Gastrocnemius medialis (tissue), 4 donors: Measurements from ENCODE around the gene VSX2. TPM values are rescaled to one million over a fixed set of nuclear protein-coding genes. Genes with fewer than 3 reads are reported as not detected.
"Not testable (repeated sequence)": the region's sequence is repeated elsewhere in the genome, so short reads cannot be mapped to it uniquely, and the experiment has no call there.

Experiments
- ATAC-seq, 2 donors: fragments of 150-250 bp; one replicate each; pipeline ENCODE4 v1.9.1; 2016
- DNase-seq, 2 donors: peaks; one replicate each; pipeline ENCODE4 v3.0.0-alpha.2; 2019
- H3K27ac ChIP-seq, 4 donors: fragments of 200-600 bp; sonication (generic); 1 replicate in 1 of 4; 2 replicates in 3 of 4; pipeline ENCODE4 v1.5.1; 2016 to 2018; ENCODE audit warnings: mild to moderate bottlenecking in 2 of 4, moderate library complexity in 1 of 4
- H3K27me3 ChIP-seq, 3 donors: fragments of 200-600 bp; sonication (generic) in 2 of 3; 1 replicate in 1 of 3; 2 replicates in 2 of 3; pipeline versions ENCODE4 v1.5.1 to v1.6.0; 2016 to 2019; ENCODE audit warnings: mild to moderate bottlenecking in 1 of 3, moderate library complexity in 1 of 3
- H3K36me3 ChIP-seq, 2 donors: fragments of 200-600 bp; sonication (generic) in 1 of 2; one replicate each; pipeline ENCODE4 v1.5.1; 2017 to 2018
- H3K4me1 ChIP-seq, 2 donors: fragments of 200-600 bp; sonication (generic) in 1 of 2; one replicate each; pipeline ENCODE4 v1.5.1; 2016 to 2017; ENCODE audit warnings: mild to moderate bottlenecking in 2 of 2
- H3K4me3 ChIP-seq, 4 donors: fragments of 200-600 bp; sonication (generic) in 3 of 4; 1 replicate in 1 of 4; 2 replicates in 3 of 4; pipeline ENCODE4 v1.5.1; 2016 to 2019; ENCODE audit warnings: mild to moderate bottlenecking in 2 of 4
- H3K9me3 ChIP-seq, 3 donors: fragments of 200-600 bp; sonication (generic) in 2 of 3; 1 replicate in 1 of 3; 2 replicates in 2 of 3; pipeline ENCODE4 v1.5.1; 2016 to 2019
- CTCF ChIP-seq, 5 experiments: fragments of 450-650 bp in 3 of 5; fragments of 200-600 bp in 2 of 5; sonication (generic) in 2 of 5; IDR thresholded peaks in 4 of 5; conservative IDR thresholded peaks in 1 of 5; 1 replicate in 4 of 5; 2 replicates in 1 of 5; pipeline ENCODE4 v1.5.1; 2016 to 2019; ENCODE audit warnings: antibody characterized with exemption in 5 of 5, mild to moderate bottlenecking in 3 of 5, moderate library complexity in 3 of 5
- POLR2A ChIP-seq, 2 donors: fragments of 450-650 bp; IDR thresholded peaks; one replicate each; pipeline ENCODE4 v1.6.1; 2017; ENCODE audit warnings: antibody characterized with exemption in 2 of 2, mild to moderate bottlenecking in 2 of 2, moderate library complexity in 2 of 2
- in situ Hi-C, 4 donors: fragments of 200-750 bp; cut with MboI; loops; one replicate each; pipeline versions ENCODE4 v1.15.0 to v1.8.0; 2017; ENCODE audit warnings: low sequenced_read_pairs in 4 of 4
- intact Hi-C: fragments of 100-400 bp; cut with DNase I; formaldehyde crosslinking; loops from one replicate; pipeline ENCODE4 v1.15.1; 2023; ENCODE audit warnings: low total_unique reads
- total RNA-seq, 4 donors: library from RNA; depleted of rRNA; stranded (reverse); fragments of >200 nt; gene quantifications; one replicate each; pipeline versions ENCODE4 v1.1.0 to v1.2.3, GENCODE V29; 2016

Gene VSX2
- total RNA-seq, 4 donors from 2014 or later: not detected

- Histone ChIP-seq H3K27ac (no peak overlapping the region), H3K4me1 (no peaks in the 10 kb centered on the region), H3K36me3 (no peaks in the 10 kb centered on the region), H3K4me3 (no peak overlapping the region), H3K27me3 (peaks cover 0 to 1% (median 0%) of the 10 kb centered on the region in 3 donors), H3K9me3 (no peaks in the 10 kb centered on the region)
- in situ Hi-C loops (no loop called here), intact Hi-C loops (no loop called here)
- TF ChIP-seq POLR2A (IDR thresholded peaks at IDR 0.05): no peak
- TF ChIP-seq CTCF (IDR thresholded peaks at IDR 0.05 in 4 of 5, conservative IDR thresholded peaks at IDR 0.05 in 1 of 5): no peak
- ATAC-seq: no peak
- no peak for DNase-seq
These were observed 24.7 kb downstream of the VSX2 start for GRCh38 chr14:74263921-74264320.

DNA sequence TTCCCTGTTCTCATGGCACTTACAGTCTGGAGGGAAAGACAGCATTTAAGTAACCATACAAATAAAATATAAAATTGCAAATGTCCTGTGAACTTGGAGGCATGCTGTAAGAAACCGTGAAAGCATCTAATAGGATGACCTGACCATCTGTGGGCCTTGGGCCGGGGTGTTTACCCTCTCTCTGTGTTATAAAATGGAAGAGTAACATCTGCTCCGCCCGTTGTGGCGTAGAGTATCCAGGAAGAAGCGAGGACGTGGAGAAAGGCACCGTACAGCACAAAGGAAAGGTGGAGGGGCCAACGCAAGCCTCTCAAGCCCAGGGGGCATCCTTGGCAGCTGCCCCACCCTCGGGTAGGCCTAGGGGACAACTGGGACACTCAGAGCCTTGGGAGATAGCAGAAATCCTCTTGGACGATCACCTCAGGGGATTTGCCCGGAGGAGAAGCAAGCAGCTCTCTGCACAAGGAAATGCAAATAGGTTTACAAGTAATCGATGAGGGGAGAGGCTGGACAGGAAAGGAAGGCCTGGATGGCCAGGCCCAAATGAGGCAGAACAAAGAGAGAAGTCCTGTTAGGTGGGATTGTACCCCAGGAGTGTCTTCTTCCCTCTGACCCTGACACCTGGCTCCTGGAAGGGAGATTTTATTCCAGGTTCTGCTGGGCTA lies 26.2 kb downstream of the VSX2 start:
- no peak for TF ChIP-seq POLR2A (IDR thresholded peaks at IDR 0.05)
- ATAC-seq (no peak), DNase-seq (no peak)
- H3K9me3 ChIP-seq: no peaks in the 10 kb centered on the region
- H3K27me3 ChIP-seq: no peaks in the 10 kb centered on the region
- H3K4me3 ChIP-seq: no peak overlapping the region
- H3K4me1 ChIP-seq: no peaks in the 10 kb centered on the region
- no peaks in the 10 kb centered on the region for H3K36me3 ChIP-seq
- no peak overlapping the region for H3K27ac ChIP-seq
- intact Hi-C loops: no loop called here
- in situ Hi-C loops: no loop called here

DNA sequence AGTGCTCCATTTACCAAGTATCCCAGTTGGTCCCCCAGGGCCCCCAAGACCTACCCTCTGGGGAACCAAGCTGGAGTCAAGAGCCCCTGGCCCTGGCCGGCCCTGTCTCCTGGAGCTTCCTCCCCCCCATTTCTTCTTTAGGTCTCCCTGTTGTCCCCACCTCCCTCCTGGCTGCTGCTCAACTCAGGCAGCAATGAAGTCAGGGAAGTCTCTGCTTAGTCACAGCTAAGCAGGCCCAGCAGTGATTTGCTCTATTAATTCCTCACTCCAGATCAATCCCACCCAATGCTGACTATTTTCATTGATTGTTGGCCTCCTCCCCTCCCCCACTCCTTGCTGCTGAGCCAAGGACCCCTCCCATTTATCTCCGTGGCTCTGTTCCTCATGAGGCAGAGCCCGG lies 28.3 kb downstream of the VSX2 start:
- Histone ChIP-seq H3K27me3 (no peaks in the 10 kb centered on the region), H3K4me3 (no peak overlapping the region), H3K9me3 (no peaks in the 10 kb centered on the region), H3K36me3 (no peaks in the 10 kb centered on the region), H3K27ac (no peak overlapping the region), H3K4me1 (no peaks in the 10 kb centered on the region)
- no peak for ATAC-seq
- intact Hi-C loops (no loop called here), in situ Hi-C loops (no loop called here)
- TF ChIP-seq CTCF (IDR thresholded peaks at IDR 0.05 in 4 of 5, conservative IDR thresholded peaks at IDR 0.05 in 1 of 5) (no peak), POLR2A (IDR thresholded peaks at IDR 0.05) (no peak)
- DNase-seq: no peak

DNA sequence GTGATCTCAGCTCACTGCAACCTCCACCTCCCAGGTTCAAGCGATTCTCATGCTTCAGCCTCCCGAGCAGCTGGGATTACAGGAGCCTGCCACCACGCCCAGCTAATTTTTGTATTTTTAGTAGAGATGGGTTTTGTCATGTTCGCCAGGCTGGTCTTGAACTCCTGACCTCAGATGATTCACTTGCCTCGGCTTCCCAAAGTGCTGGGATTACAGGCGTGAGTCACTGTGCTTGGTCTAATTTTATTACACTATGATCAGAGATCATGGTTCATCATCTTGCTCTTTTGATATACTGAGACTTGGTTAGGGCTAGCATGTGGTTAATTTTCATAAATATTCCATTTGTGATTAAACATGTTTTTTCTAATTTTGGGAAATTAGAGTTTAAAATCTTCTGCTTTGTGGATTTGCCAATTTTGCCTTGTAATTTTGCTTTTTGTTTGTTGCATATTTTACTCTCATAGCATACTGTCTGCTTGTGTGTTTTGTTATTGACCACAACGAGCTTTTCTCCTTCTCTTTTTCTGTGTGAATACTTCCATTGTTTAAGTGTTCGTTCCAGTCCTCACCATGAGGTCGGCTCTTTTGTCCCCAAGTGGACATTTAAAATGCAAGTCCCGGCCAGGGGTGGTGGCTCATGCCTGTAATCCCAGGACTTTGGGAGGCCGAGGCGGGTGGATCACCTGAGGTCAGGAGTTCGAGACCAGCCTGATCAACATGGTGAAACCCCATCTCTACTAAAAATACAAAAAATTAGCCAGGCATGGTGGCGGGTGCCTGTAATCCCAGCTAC lies 31.3 kb downstream of the VSX2 start:
- H3K36me3 ChIP-seq, in situ Hi-C loops, H3K4me1 ChIP-seq, H3K9me3 ChIP-seq, DNase-seq, ATAC-seq, H3K4me3 ChIP-seq, H3K27ac ChIP-seq, intact Hi-C loops, H3K27me3 ChIP-seq: not testable (repeated sequence)

GRCh38 chr14:74271365-74271764 lies 32.1 kb downstream of the VSX2 start:
- TF ChIP-seq POLR2A (IDR thresholded peaks at IDR 0.05) (no peak), CTCF (IDR thresholded peaks at IDR 0.05 in 4 of 5, conservative IDR thresholded peaks at IDR 0.05 in 1 of 5) (no peak)
- intact Hi-C loops: no loop called here
- no peak for ATAC-seq
- Histone ChIP-seq H3K27ac (no peak overlapping the region), H3K9me3 (no peaks in the 10 kb centered on the region), H3K4me1 (no peaks in the 10 kb centered on the region), H3K4me3 (no peak overlapping the region), H3K27me3 (no peaks in the 10 kb centered on the region), H3K36me3 (no peaks in the 10 kb centered on the region)
- DNase-seq: no peak
- in situ Hi-C loops: no loop called here
